A673 (cell line): ENCODE data around the gene CACNA2D3.

ENCODE experiments used
- CTCF ChIP-seq: fragments of 300-800, 200-600 bp; sonication (generic); conservative IDR thresholded peaks from 2 replicates; pipeline ENCODE4 v1.5.1; 2017; ENCODE audit warnings: low read depth, mild to moderate bottlenecking, antibody characterized with exemption, low read length, moderate library complexity, mixed read lengths
- EZH2 ChIP-seq: fragments of 200-600 bp; sonication (generic); IDR thresholded peaks from 2 replicates; pipeline ENCODE4 v1.6.1; 2017; ENCODE audit warnings: borderline replicate concordance, low read depth, mild to moderate bottlenecking, mixed read lengths, antibody characterized with exemption, low read length; ENCODE audit not compliant: poor library complexity, severe bottlenecking

DNA sequence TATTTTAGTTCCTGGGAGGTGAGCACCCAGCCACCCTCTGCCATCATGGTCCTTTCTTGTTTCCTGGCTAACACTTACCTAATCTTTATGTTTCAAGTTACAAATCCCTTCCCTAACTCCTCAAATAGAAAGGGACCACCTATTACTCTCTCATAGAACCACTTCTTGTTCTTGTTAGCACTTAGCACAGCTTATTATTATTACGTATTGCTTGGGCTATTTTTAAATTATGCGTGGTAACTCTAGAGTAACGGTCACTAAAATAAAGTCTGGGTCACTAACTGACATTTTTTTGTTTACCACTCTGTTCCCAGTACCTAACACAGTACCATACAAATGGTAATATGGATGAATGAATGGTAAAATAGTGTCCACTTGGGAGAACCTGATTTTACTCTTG, 663.6 kb downstream of the CACNA2D3 start:
- TF ChIP-seq EZH2 (no peak), CTCF (no peak)
